Activated T-cell treated with anti-CD3 and anti-CD28 coated beads, Interleukin-2, amount 50 U/mL, for 24 hours (primary cell): ENCODE data around the gene PCP2.

Experiments used
- DNase-seq: peaks from one replicate; pipeline ENCODE4 v3.0.0-alpha.2; 2020
- H3K27ac Mint-ChIP-seq: 2 replicates; pipeline ENCODE4 v1.8.0; 2020; ENCODE audit warnings: mild to moderate bottlenecking, mixed read lengths
- H3K27me3 Mint-ChIP-seq: 2 replicates; pipeline ENCODE4 v1.8.0; 2020; ENCODE audit warnings: mixed read lengths
- H3K36me3 Mint-ChIP-seq: 2 replicates; pipeline ENCODE4 v1.8.0; 2020; ENCODE audit warnings: low read depth, mixed read lengths
- H3K4me1 Mint-ChIP-seq: 2 replicates; pipeline ENCODE4 v1.8.0; 2020; ENCODE audit warnings: low read depth, mixed read lengths
- H3K4me3 Mint-ChIP-seq: 2 replicates; pipeline ENCODE4 v1.8.0; 2020; ENCODE audit warnings: mild to moderate bottlenecking, moderate library complexity, mixed read lengths
- H3K9me3 Mint-ChIP-seq: 2 replicates; pipeline ENCODE4 v1.8.0; 2020; ENCODE audit warnings: mixed read lengths

Gene PCP2

GRCh38 chr19:7636691-7637373, 3.3 kb upstream of the PCP2 start, which contains the start of gene STXBP2:
STXBP2 (plus strand) TSS chr19:7637110; CDS start chr19:7637150, 40 bp downstream.
- peak within 1 kb of the TSS; percentile 92 for H3K27ac Mint-ChIP-seq

DNA sequence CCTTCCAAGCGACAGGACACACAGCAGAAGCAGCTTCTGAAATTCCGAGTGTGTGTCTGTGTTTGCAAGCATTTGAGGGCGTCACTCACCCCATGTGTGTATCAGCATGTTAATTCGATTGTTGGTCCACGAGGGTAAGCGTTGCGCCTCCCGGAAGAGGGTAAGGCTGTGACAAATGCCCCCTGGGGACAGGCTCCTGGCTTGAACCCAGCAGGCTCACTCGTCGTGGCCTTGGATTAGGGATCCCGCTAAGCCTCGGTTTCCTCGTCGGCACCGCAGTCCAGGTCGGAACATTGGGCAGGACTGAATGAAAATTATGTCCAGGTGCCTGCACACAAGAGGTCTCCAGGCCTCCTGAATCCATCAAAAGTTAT, 2.8 kb upstream of the PCP2 start:
- peak overlapping the region; percentile 92 for H3K27ac Mint-ChIP-seq

More at GRCh38 chr19:7636691-7637373, 3.3 kb upstream of the PCP2 start, which contains the start of gene STXBP2:
- H3K9me3 Mint-ChIP-seq = no peaks in the 10 kb centered on the region
- H3K4me1 Mint-ChIP-seq = peaks cover 34% of the 10 kb centered on the region
- no peaks in the 10 kb centered on the region for H3K27me3 Mint-ChIP-seq
- DNase-seq = peak; percentile 97
- H3K36me3 Mint-ChIP-seq = peaks cover 38% of the 10 kb centered on the region
- peak within 1 kb of the TSS; percentile 85 for H3K4me3 Mint-ChIP-seq

GRCh38 chr19:7635670-7636069, 2.2 kb upstream of the PCP2 start:
- Mint-ChIP-seq H3K4me3 (peak overlapping the region; percentile 85), H3K27me3 (no peaks in the 10 kb centered on the region)

More for the DNA sequence above, 2.8 kb upstream of the PCP2 start:
- peaks cover 41% of the 10 kb centered on the region for H3K36me3 Mint-ChIP-seq
- H3K9me3 Mint-ChIP-seq = no peaks in the 10 kb centered on the region
- peaks cover 34% of the 10 kb centered on the region for H3K4me1 Mint-ChIP-seq
- DNase-seq = no peak
- H3K27me3 Mint-ChIP-seq = no peaks in the 10 kb centered on the region
- peak overlapping the region; percentile 85 for H3K4me3 Mint-ChIP-seq

DNA sequence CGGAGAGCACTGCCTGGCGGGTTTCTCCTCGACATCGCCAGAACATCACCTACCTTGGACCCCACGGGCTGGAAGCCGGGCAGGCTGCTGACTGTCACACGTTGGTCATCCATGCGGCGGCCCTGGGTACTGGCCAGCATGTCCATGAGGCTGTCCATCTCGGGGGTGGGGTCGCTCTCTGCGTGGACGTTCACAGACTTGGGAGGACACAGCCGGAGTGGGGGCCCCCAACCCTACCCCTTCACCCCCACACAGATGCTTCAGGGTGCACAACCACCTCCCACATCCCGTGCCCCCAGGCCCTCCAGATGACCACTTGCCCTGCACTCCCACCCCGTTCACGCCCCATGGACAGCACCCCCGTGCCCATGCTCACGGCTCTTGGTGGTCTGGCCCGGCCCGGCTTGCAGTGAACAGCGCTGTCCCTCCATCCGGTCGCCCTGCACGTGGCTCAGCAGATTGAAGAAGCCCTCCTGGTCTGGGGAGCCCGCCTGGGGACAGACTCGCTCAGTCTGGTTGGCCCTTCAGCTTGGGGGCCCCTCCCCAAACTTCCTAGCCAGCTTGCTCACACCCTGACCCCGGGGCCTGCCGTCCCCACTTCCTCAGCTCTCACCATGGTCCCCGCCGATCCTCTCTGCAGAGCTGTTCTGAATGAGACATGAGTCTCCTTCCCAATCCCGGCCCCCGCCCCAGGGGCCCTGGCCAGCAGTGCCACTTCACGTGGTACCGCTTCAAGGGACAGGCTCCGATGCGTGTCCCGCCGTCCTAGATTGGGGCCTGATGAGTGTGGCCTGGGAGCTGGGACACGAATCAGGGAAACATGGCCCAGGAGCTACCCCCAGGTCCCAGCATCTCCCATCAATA, 947 bp downstream of the PCP2 start:
- Mint-ChIP-seq H3K4me3 (no peak overlapping the region), H3K27me3 (no peaks in the 10 kb centered on the region), H3K4me1 (peaks cover 43% of the 10 kb centered on the region), H3K36me3 (peaks cover 44% of the 10 kb centered on the region), H3K9me3 (no peaks in the 10 kb centered on the region), H3K27ac (peak overlapping the region; percentile 52)
- DNase-seq = no peak

More at GRCh38 chr19:7635670-7636069, 2.2 kb upstream of the PCP2 start:
- Mint-ChIP-seq H3K27ac (no peak overlapping the region), H3K36me3 (peaks cover 40% of the 10 kb centered on the region), H3K4me1 (peaks cover 38% of the 10 kb centered on the region), H3K9me3 (no peaks in the 10 kb centered on the region)
- DNase-seq = no peak

DNA sequence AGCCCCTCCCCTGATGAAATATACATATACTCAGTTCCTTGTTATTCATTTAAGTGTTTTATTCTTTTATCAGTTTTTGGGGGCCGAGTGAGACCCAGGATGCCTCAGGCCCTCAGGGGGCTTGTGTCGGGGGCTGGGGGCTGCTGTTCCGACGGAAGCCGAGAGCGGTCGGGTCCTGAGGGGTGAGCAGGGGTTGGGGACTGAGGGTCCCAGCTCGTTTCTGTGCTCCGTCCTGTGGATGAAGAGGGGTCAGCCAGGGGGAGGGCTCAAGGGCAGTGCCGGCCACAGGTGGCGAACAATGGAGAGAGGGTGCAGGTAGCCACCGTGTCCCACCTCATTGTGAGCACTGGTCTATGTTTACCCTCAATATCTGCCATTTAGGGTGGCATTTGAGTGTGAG, 1.9 kb downstream of the PCP2 start:
- no peak for DNase-seq
- Mint-ChIP-seq H3K27me3 (no peaks in the 10 kb centered on the region), H3K4me1 (peaks cover 47% of the 10 kb centered on the region), H3K9me3 (no peaks in the 10 kb centered on the region), H3K36me3 (peaks cover 52% of the 10 kb centered on the region), H3K4me3 (peak overlapping the region; percentile 8), H3K27ac (no peak overlapping the region)

DNA sequence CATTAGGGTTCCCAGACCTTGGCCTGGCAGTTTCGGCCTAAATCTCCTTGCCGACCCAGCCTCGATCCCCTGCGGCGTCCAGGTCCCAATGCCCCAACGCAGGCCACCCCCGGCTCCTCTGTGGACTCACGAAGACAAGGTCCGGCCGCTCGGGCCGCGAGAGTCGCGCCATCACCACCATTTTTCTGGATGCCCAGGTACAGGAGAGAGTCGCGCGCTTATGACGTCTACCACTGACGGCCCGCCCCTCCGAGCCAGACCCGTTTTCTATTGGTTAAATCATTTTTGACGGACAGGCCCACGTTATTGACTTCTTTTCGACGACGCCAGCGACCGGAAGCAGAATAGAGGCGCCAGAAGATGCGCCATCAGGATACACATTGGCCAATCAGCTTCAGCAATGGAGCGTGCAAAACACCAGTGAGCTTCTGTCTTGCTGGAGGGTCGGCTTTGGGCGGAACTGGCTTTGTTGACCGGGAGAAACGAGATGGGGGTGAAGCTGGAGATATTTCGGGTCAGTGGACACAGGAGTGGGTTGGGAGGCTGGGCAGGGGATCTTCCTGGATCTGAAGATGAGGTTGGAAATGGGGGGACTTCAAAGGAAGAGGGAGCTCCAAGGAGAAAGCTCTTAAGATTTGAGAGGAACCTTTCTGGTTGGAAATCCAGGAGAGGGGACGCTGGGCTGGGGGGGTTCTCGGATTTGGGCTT, 4.0 kb downstream of the PCP2 start, which contains the start of the genes PET100 and XAB2:
TSS of gene PET100 (plus strand) at position 447 of the 708 bp plus-strand sequence. CDS start at position 488, 41 bp downstream.
TSS of gene XAB2 (minus strand) at position 199 of the 708 bp plus-strand sequence. CDS start at position 181, 18 bp downstream.
- no peaks in the 10 kb centered on the region for H3K27me3 Mint-ChIP-seq
- DNase-seq = peak; percentile 93
- peaks cover 38% of the 10 kb centered on the region for H3K4me1 Mint-ChIP-seq
- peak within 1 kb of the TSS; percentile 99 for H3K27ac Mint-ChIP-seq
- no peaks in the 10 kb centered on the region for H3K9me3 Mint-ChIP-seq
- peak within 1 kb of the TSS; percentile 98 for H3K4me3 Mint-ChIP-seq
- H3K36me3 Mint-ChIP-seq = peaks cover 67% of the 10 kb centered on the region

GRCh38 chr19:7628589-7629311, 4.8 kb downstream of the PCP2 start:
- peak overlapping the region; percentile 99 for H3K27ac Mint-ChIP-seq
- no peak for DNase-seq
- peaks cover 36% of the 10 kb centered on the region for H3K4me1 Mint-ChIP-seq
- peaks cover 74% of the 10 kb centered on the region for H3K36me3 Mint-ChIP-seq
- no peaks in the 10 kb centered on the region for H3K9me3 Mint-ChIP-seq
- peak overlapping the region; percentile 98 for H3K4me3 Mint-ChIP-seq
- H3K27me3 Mint-ChIP-seq = no peaks in the 10 kb centered on the region

DNA sequence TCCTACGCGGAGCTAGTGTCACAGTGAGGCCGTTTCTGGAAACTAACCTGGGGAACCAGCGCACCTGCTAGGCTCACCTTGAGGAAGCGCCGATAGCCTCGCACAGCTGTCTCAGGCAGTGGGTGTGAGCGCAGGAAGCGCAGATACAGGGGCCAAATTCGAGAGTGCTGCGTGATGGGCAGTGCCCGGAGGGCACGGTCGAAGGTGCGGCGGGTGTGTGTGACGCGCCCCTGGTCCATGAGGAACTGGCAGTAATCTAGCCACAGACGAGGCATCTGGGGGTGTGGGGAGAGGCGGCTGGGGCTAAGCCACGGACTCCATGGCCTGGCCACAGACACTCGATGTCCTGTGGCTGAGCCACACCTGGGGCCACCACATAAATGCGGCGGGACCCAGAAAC, 6.4 kb downstream of the PCP2 start:
- H3K4me3 Mint-ChIP-seq = no peak overlapping the region
- peaks cover 36% of the 10 kb centered on the region for H3K4me1 Mint-ChIP-seq
- H3K27ac Mint-ChIP-seq = no peak overlapping the region
- H3K36me3 Mint-ChIP-seq = peaks cover 76% of the 10 kb centered on the region
- DNase-seq = no peak
- no peaks in the 10 kb centered on the region for H3K27me3 Mint-ChIP-seq
- H3K9me3 Mint-ChIP-seq = no peaks in the 10 kb centered on the region

DNA sequence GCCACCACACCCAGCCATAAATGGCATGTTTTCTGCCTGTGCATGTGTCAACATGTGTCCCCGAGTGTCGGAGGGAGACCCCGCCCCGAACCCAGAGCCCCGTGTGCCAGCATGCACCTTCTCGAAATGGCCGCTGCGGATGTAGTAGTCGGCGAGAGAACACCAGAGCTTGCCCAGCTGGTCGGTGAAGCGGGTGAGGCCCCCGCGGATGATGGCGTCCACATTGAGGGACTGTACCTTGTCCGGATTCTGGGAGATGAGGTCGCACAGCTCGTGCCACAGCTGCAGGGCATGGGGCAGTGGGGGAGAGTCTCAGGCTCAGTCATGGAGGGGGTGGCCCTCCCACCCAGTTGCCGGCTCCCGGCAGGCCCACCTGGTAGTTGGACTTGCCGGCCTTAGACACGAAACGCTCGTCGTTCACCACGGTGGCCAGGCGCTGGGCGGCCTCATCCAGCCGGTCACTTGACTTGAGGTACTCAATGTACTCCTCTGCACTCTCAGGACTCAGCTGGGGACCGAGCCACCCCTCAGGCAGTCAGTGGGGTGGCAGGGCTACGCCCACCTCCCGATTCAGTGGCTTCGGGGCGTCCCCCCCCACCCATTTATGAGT, 7.7 kb downstream of the PCP2 start:
- Mint-ChIP-seq H3K4me3 (no peak overlapping the region), H3K4me1 (peaks cover 33% of the 10 kb centered on the region), H3K27me3 (no peaks in the 10 kb centered on the region), H3K27ac (no peak overlapping the region), H3K36me3 (peaks cover 82% of the 10 kb centered on the region), H3K9me3 (no peaks in the 10 kb centered on the region)
- no peak for DNase-seq

DNA sequence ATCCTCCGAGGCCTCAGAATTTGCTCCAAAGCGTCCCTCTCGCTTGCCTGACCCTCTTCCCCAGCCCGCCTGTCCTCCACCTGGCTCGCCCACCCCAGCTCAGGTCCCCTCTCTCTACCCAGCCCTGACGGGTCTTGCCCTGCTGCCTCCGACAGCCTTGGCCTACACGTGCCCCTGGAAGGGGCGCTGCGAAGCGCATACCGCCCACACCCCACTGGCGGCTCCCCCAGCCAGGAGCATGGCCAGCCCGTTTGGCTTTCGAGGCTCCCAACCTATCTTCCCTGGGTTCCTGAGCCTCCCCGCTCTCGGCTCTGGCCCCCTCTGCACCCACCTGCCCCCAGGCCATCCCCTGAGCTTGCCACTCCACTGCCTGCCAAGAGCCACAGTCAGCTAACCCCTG, 8.7 kb downstream of the PCP2 start:
- Mint-ChIP-seq H3K27me3 (no peaks in the 10 kb centered on the region), H3K36me3 (peaks cover 85% of the 10 kb centered on the region), H3K27ac (no peak overlapping the region), H3K4me1 (peaks cover 25% of the 10 kb centered on the region), H3K4me3 (no peak overlapping the region), H3K9me3 (no peaks in the 10 kb centered on the region)
- no peak for DNase-seq

- Mint-ChIP-seq H3K36me3 (peaks cover 82% of the 10 kb centered on the region), H3K4me3 (no peak overlapping the region), H3K4me1 (peaks cover 19% of the 10 kb centered on the region), H3K27ac (no peak overlapping the region), H3K9me3 (no peaks in the 10 kb centered on the region), H3K27me3 (no peaks in the 10 kb centered on the region)
- no peak for DNase-seq
Measured at GRCh38 chr19:7623725-7624603, 9.6 kb downstream of the PCP2 start.

DNA sequence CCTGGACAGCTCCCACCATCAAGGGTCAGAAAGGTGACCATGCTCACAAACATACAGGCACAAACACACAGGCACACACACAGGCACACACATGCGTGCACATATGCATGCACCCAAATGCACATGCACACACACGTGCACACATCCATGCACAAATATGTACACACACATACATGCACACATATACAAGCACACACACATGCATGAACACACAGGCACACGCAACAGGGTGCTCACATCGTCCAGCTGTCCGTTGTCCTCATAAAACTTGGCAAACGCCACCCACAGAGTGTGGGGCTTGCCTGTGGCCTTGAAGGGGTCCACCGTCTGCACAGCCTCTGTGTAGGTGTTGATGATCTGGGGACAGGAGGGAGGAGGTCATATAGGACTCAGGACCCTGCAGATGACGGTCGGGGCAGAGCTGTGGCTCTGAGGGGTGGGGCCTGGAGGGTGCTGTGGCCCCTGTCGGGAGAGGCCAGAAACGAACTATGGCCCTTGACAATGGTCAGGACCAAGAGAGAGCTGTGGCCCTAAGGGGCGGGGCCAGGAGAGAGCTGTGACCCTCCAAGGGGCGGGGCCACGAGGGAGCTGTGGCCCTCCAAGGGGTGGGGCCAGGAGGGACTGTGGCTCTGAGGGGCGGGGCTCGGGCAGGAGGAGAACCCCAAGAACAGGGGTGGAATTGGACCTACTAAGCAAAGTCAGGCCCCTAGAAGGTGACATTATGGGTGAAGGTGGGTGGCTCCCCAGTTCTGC, 10.4 kb downstream of the PCP2 start:
- Mint-ChIP-seq H3K9me3 (no peaks in the 10 kb centered on the region), H3K27me3 (no peaks in the 10 kb centered on the region), H3K36me3 (peaks cover 84% of the 10 kb centered on the region), H3K27ac (no peak overlapping the region), H3K4me3 (no peak overlapping the region), H3K4me1 (peaks cover 10% of the 10 kb centered on the region)
- DNase-seq = no peak
